Head of caudate nucleus (tissue), 42 donors: Measurements from ENCODE around the gene FGF6.
"Not testable (repeated sequence)": the region's sequence is repeated elsewhere in the genome, so short reads cannot be mapped to it uniquely, and the experiment has no call there.

Experiments
- DNase-seq, 42 donors: peaks; one replicate each; pipeline versions ENCODE4 v3.0.0 to v3.0.0-alpha.2; 2020 to 2021; ENCODE audit warnings: mixed read lengths in 7 of 42
- intact Hi-C: fragments of 100-400 bp; cut with DNase I; formaldehyde crosslinking; loops from one replicate; pipeline ENCODE4 v1.15.0; 2022

The FGF6 gene

DNA sequence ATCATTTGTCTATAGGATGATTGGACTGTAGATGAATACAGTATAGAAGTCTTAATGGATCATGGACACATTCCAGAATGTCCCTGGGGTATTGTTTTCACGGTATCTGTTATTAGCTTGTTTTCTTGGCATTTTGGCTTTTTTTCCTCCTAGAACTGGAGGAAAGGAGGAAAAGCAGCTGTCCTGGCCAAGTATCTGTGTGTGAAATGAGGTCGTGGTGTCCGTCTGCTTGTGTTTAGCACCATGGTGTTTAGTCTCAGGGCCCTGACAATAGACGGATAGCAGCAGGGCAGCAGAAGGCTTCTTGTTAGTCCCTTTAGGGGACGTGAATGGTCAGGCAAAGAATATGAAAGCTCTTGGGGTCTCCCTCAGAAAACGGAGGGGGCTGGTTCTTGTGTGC, 21.2 kb downstream of the FGF6 start:
- intact Hi-C loops = no loop called here
- peak in 1 of 42 donors; percentile 7 for DNase-seq

DNA sequence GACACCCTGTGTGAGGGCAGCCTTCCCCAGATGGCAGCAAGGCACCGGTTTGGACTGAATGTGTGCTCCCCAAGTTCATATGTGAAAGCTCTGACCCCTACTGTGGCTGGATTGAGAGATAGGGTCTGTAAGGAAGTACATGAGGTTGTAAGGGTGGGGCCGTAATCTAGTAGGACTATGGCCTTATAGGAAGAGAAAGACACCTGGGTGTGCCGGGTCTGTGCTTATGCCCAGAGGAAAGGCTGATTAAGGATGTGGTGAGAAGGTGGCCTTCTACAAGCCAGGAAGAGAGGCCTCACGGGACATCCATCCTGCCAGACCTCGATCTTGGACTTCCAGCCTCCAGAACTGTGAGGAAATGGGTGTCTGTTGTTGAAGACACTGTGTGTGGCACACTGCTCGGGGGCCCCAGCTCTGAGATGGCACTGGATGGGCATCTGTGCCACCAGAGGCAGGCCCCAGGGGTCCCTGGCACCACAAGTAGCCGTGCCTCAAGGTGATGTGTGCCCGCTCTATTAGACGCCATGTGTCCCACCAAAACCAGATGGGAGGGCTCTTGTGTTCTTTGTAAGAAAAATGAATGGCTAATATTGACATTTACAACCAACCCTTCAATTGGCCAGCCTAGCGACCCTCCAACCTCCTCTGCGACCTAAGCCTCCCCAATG, 22.0 kb downstream of the FGF6 start:
- peak in 1 of 42 donors; percentile 15 for DNase-seq
- intact Hi-C loops = no loop called here

- intact Hi-C loops = no loop called here
Observed at GRCh38 chr12:4422985-4423384, 22.6 kb downstream of the FGF6 start.

DNA sequence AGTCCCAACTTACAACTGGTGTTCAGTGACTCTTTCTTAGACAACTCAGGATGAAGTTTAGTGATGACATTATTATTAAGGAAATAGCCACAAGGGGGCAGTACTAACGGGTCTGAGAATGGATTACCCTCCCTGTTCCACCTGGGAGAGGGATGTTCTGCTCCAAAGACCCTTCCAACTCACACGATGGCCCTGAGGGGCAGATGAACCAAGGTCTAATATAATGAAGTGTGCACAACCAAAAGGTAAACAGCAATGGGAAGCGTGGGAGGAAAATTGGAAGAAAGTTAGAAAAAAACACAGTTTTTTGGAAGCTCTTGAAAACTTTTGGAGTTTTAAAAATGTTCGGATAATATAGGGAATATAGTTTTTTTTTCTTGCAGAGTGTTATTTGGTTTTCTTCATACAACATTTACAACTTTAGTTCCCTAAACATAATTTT, 24.0 kb downstream of the FGF6 start:
- intact Hi-C loops = no loop called here
- peak in 12 of 42 donors; percentile 8 to 53 (median 20) for DNase-seq

More at GRCh38 chr12:4422985-4423384, 22.6 kb downstream of the FGF6 start:
- peak in 1 of 42 donors; percentile 28 for DNase-seq

GRCh38 chr12:4420138-4420670, 25.4 kb downstream of the FGF6 start:
- intact Hi-C loops = no loop called here
- DNase-seq = no peak

GRCh38 chr12:4418913-4419312, 26.7 kb downstream of the FGF6 start:
- peak in 1 of 42 donors; percentile 28 for DNase-seq
- intact Hi-C loops = no loop called here

DNA sequence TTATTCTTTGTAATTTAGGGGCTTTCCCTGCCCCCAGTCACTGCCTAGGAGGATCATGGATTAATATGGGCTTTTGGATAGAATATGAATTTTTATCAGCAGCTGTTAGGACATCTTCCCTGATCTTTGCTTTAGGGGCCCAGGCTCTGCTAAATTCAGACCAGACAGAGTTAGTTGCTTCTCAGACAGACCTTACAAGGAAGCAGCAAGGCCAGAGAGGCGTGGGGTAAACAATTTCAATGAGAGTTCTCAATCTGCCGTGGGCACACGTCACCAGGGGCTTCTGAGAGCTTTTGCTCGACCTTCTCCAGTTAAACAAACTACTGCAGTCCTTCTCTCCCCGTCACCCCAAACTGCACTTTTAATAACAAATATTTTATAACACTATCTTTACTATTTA, 27.7 kb downstream of the FGF6 start:
- peak in 1 of 42 donors; percentile 4 for DNase-seq
- intact Hi-C loops = no loop called here

GRCh38 chr12:4417455-4417854, 28.2 kb downstream of the FGF6 start:
- no peak for DNase-seq
- intact Hi-C loops = no loop called here

DNA sequence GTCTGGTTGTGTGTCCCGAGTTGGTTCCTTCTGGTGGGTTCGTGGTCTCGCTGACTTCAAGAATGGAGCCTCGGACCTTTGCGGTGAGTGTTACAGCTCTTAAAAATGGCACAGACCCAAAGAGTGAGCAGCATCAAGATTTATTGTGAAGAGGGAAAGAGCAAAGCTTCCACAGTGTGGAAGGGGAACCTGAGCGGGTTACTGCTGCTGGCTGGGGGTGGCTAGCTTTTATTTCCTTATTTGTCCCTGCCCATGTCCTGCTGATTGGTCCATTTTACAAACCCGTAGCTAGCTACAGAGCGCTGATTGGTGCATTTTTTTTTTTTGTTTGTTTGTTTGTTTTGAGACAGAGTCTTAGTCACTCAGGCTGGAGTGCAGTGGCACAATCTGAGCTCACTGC, 29.3 kb downstream of the FGF6 start:
- peak in 1 of 42 donors; percentile 1 for DNase-seq
- intact Hi-C loops = no loop called here

DNA sequence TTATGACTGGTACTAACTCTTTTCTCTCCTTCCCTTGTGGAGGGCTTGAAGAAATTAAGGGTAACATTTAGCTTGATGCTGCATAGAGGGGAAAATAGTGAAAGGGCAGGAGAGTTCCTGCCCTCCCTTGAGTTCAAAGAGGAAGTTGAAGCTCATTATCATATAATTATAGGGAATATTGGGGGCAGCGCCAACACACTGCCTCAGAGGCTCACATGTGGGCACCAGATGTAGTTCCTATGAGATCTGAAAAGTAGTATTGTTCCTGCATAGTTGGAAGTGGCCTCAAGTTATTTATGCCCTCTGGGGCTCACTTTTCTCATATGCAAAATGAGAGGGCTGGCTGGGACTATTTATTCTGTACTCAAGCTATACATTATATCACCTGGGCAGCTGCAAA, 33.1 kb downstream of the FGF6 start:
- no peak for DNase-seq
- intact Hi-C loops = no loop called here

DNA sequence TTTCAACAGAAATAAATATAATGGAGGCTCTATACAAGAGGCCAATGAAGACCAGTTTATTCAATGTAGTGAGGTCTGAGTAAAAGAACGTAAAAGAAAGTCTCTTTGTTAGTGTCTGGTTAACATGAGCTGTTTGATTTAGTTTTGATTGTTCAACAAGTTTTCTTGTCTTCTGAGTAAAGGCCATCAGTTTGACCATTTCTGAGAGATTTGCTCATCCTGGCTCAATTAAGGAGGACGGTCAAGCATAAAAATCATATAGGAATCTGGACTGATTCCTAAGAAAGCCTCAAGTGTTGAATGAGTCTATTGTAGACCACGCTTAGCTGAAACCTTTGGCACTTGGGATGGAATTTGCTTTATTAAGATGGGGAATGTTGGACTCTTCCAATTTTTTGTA, 33.6 kb downstream of the FGF6 start:
- DNase-seq = no peak
- intact Hi-C loops = no loop called here

DNA sequence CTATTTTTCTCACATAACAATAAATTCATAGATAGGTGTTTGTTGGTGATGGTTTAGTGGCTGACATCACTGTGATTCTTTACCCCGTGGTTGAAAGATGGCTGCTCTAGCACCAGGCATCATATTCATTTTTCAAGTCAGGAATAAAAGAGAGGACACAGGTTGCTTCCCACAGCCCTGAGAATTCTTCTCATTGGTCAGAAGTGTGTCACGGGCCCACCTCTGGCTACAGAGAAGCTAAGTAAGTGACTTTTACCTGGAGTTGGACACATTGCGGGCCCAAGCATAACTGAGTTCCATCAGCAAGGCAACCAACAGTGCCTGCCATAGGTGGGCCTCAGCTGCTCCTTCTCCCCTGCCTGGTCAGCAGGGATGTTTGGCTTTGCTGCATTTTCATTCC, 38.5 kb downstream of the FGF6 start:
- no peak for DNase-seq
- intact Hi-C loops = no loop called here

DNA sequence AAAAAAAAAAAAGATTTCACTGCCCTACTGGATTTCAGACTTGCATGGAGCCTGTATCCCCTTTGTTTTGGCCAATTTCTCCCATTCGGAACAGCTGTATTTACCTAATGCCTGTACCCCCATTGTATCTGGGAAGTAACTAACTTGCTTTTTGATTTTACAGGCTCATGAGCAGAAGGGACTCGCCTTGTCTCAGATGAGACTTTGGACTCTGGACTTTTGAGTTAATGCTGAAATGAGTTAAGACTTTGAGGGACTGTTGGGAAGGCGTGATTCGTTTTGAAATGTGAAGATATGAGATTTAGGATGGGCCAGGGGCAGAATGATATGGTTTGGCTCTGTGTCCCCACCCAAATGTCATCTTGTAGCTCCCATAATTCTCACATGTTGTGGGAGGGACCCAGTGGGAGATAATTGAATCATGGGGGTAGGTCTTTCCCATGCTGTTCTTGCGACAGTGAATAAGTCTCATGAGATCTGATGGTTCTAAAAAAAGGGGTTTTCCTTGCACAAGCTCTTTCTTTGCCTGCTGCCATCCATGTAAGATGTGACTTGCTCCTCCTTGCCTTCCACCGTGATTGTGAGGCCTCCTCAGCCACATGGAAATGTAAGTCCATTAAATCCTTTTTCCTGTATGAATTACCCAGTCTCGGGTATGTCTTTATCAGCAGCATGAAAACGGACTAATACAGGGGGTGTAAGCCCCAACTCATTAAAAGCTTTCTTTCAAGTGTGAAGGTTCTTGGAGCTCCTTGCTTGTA, 40.6 kb downstream of the FGF6 start:
- intact Hi-C loops, DNase-seq: not testable (repeated sequence)

DNA sequence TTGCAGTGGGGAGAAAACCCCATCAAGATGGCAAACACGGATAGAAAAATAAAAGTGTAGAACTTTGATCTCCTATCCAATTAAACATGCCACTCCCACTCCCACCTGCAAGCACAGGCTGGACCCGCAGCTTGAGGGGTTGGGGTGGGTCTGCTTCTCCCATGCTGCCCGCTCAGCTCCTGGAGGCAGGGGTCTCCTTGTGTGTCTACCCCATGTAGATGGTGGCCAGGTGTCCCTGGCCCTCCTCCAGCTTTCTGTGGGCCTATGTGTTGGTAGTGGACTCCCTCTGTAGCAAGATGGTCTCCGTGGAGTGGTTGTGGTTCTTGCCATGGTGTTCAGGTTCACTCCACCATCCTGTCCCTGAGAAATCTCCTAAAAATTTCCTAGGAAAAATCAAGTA, 42.6 kb downstream of the FGF6 start:
- intact Hi-C loops = no loop called here

GRCh38 chr12:4401117-4401516, 44.5 kb downstream of the FGF6 start:
- DNase-seq = no peak
- intact Hi-C loops = no loop called here

More for the DNA sequence above, 42.6 kb downstream of the FGF6 start:
- no peak for DNase-seq

DNA sequence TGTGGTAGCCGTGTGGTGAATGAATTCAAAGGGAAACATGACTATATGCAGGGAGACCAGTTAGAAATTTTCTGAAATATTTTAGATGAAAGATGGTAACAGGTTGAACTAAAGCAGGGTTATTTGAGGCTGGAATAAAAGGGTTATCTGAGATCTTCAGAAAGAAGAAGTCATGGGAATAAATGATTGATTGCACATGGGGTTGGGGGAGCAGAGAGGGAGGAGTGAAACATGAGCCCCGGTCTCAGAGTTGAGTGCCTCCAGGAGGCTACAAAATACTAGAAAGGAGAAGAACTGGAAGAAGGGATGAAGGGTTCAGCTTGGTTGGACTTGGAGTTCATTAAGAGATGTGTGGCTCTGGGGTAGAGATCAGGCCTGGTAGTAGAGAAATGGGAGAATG, 49.8 kb downstream of the FGF6 start:
- no peak for DNase-seq
- intact Hi-C loops = no loop called here

GRCh38 chr12:4393211-4393610, 52.4 kb downstream of the FGF6 start:
- intact Hi-C loops = no loop called here
- no peak for DNase-seq

- DNase-seq = no peak
- intact Hi-C loops = no loop called here
Observed at GRCh38 chr12:4392223-4392742, 53.3 kb downstream of the FGF6 start.

DNA sequence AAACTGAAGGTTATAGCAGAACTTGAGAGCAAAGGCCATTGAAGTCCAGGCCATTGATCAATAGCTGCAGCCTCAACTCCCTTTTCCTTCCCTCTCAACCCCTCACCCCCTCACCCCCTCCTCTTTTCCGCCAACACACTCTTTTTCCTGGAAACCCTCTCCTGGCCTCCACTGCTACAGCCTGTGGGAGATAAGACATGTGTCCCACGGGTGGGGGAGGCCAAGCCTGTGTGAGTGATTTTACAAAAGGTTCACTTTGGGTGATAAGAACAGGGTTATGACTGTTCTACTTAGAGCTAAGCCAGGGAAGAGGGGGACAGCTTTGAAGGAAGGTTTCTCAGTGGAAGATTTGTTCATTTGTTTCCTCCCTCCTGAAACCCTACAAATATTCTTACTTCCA, 57.0 kb downstream of the FGF6 start:
- intact Hi-C loops = no loop called here
- DNase-seq = peak in 1 of 42 donors; percentile 30

DNA sequence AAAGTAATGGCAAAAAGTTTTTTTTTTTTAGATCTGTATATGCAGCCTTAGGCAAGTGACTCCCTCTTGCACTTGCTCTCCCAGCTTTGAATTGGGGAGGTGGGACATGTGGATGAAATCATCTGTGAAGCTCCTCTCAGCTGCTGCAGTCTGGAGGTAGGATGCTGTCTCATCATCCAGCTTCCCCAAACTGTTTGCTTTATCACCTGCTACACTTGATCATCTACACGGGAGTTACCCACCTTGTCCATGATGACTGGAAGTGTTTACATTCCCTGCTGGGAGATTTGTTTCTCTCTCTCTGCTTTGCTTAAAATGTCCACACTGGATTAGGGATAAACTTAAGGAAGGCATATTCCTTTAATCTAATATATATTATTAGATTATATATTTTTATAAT, 57.6 kb downstream of the FGF6 start:
- no peak for DNase-seq
- intact Hi-C loops = no loop called here
